Keratinocyte (primary cell): Measurements from ENCODE around the gene ALDH9A1.

Source experiments
- EZH2 ChIP-seq: IDR thresholded peaks from one replicate; pipeline ENCODE4 v1.6.1; 2012; ENCODE audit warnings: inconsistent platforms, mild to moderate bottlenecking, low read length, moderate library complexity
- TF ChIP-seq, protein P1 (sequence below), 3 experiments: IDR thresholded peaks in 1 of 3; conservative IDR thresholded peaks in 1 of 3; optimal IDR thresholded peaks in 1 of 3; 2 replicates in 2 of 3; 3 replicates in 1 of 3; pipeline versions ENCODE3 to v1.5.1; 2011; ENCODE audit warnings: low read length in 3 of 3, mild to moderate bottlenecking in 3 of 3, moderate library complexity in 2 of 3, control low read depth in 1 of 3, inconsistent platforms in 1 of 3; ENCODE audit not compliant: insufficient read depth in 2 of 3; ENCODE audit errors: extremely low read depth in 1 of 3

DNA sequence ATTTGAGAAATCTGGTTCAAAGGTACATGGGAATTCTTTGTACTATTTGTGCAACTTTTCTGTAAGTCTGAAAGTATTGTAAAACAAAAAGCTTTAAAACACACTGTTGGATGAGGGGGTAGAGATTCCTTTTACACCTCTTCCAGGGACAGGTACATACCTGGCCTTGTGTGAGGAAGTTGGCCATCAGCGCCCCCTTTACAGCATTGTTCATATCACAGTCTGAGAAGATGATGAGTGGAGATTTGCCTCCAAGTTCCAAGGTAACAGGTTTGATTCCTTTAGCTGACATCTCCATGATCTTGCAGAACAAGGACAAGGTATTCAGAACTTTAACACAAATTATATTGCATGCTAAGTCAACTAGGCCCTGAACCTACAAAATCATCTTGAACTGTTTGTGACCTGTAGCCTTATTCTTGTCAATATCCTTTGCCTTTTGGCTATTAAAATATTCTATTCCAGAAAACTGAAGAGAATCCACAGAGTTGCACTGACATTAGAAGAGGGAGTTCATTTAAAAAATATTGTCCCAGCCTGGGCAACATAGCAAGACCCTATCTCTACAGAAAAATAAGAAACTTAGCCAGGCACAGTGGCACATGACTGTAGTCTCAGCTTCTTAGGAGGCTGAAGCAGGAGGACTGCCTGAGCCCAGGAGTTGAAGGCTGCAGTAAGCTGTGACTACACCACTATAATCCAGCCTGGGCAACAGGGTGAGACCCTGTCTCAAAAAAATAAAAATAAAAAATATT is 18.9 kb downstream of the ALDH9A1 start:
- TF ChIP-seq, protein P1, sequence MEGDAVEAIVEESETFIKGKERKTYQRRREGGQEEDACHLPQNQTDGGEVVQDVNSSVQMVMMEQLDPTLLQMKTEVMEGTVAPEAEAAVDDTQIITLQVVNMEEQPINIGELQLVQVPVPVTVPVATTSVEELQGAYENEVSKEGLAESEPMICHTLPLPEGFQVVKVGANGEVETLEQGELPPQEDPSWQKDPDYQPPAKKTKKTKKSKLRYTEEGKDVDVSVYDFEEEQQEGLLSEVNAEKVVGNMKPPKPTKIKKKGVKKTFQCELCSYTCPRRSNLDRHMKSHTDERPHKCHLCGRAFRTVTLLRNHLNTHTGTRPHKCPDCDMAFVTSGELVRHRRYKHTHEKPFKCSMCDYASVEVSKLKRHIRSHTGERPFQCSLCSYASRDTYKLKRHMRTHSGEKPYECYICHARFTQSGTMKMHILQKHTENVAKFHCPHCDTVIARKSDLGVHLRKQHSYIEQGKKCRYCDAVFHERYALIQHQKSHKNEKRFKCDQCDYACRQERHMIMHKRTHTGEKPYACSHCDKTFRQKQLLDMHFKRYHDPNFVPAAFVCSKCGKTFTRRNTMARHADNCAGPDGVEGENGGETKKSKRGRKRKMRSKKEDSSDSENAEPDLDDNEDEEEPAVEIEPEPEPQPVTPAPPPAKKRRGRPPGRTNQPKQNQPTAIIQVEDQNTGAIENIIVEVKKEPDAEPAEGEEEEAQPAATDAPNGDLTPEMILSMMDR (optimal IDR thresholded peaks at IDR 0.05 in 1 of 3, IDR thresholded peaks at IDR 0.05 in 1 of 3, conservative IDR thresholded peaks at IDR 0.05 in 1 of 3; ENCODE audit: extremely low read depth in 1 of 3, insufficient read depth in 2 of 3, low read length in 3 of 3) = peak in 1 of 3 experiments; percentile 23
- no peak for TF ChIP-seq EZH2
